NCI-H1092 (cell line): ENCODE measurements around the gene FIGNL2.
"Not testable (repeated sequence)": the region's sequence is repeated elsewhere in the genome, so short reads cannot be mapped to it uniquely, and the experiment has no call there.

Source experiments
- DNase-seq: peaks from one replicate; lab custom pipeline; 2025; lab: John Stamatoyannopoulos, UW

FIGNL2 gene

GRCh38 chr12:51818086-51818485 is 30.4 kb downstream of the FIGNL2 start:
- no peak for DNase-seq

- no peak for DNase-seq
Observed at GRCh38 chr12:51817027-51817953, 31.2 kb downstream of the FIGNL2 start.

- no peak for DNase-seq
Observed at GRCh38 chr12:51815571-51815970, 32.9 kb downstream of the FIGNL2 start.

GRCh38 chr12:51814311-51815088 is 34.0 kb downstream of the FIGNL2 start:
- DNase-seq = peak; percentile 25

GRCh38 chr12:51813931-51814310 is 34.6 kb downstream of the FIGNL2 start:
- DNase-seq = no peak

- no peak for DNase-seq
Observed at GRCh38 chr12:51812871-51813270, 35.6 kb downstream of the FIGNL2 start.

- no peak for DNase-seq
Observed at GRCh38 chr12:51811203-51812202, 37.0 kb downstream of the FIGNL2 start.

GRCh38 chr12:51809193-51809592 is 39.3 kb downstream of the FIGNL2 start:
- no peak for DNase-seq

GRCh38 chr12:51806896-51807295 is 41.6 kb downstream of the FIGNL2 start:
- no peak for DNase-seq

- no peak for DNase-seq
Observed at GRCh38 chr12:51801027-51801426, 47.5 kb downstream of the FIGNL2 start.

GRCh38 chr12:51798501-51798900 is 50.0 kb downstream of the FIGNL2 start:
- no peak for DNase-seq

- DNase-seq = not testable (repeated sequence)
Observed at GRCh38 chr12:51798051-51798450, 50.5 kb downstream of the FIGNL2 start.

- DNase-seq = no peak
Observed at GRCh38 chr12:51797301-51797700, 51.2 kb downstream of the FIGNL2 start.

- DNase-seq = no peak
Observed at GRCh38 chr12:51793201-51793600, 55.3 kb downstream of the FIGNL2 start.

- DNase-seq = no peak
Observed at GRCh38 chr12:51792417-51792816, 56.1 kb downstream of the FIGNL2 start.

- DNase-seq = no peak
Observed at GRCh38 chr12:51788876-51789275, 59.6 kb downstream of the FIGNL2 start.

GRCh38 chr12:51785906-51786305 is 62.6 kb downstream of the FIGNL2 start:
- DNase-seq = no peak

GRCh38 chr12:51784688-51785087 is 63.8 kb downstream of the FIGNL2 start:
- no peak for DNase-seq

- no peak for DNase-seq
Observed at GRCh38 chr12:51779876-51780275, 68.6 kb downstream of the FIGNL2 start.

- no peak for DNase-seq
Observed at GRCh38 chr12:51777973-51778372, 70.5 kb downstream of the FIGNL2 start.

GRCh38 chr12:51777457-51777856 is 71.1 kb downstream of the FIGNL2 start:
- DNase-seq = no peak

GRCh38 chr12:51774933-51775332 is 73.6 kb downstream of the FIGNL2 start:
- no peak for DNase-seq
